ENCODE results near the gene ATAD3C.
"Not testable (repeated sequence)": the region's sequence is repeated elsewhere in the genome, so short reads cannot be mapped to it uniquely, and the experiment has no call there.

ATAD3C gene

GRCh38 chr1:1432951-1433803 is 16.3 kb upstream of the ATAD3C start:
- no peak for FAIRE-seq

- FAIRE-seq: no peak
These were observed 15.7 kb upstream of the ATAD3C start for GRCh38 chr1:1433804-1434130.

GRCh38 chr1:1434131-1434823 is 15.2 kb upstream of the ATAD3C start:
- FAIRE-seq: no peak

DNA sequence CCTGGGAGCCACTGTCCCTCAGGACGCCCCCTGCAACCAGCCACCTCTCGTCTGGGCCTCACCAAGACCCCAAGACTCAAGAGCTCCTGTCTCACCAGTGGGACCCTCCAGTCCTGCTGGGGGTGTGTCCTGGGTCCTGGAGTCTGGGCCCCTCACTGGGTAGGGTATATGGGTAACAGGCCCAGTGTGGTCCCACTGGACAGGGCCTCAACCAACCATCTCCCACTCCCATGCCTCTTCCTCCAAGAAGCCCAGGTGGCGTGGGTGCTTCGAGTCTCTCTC is 14.7 kb upstream of the ATAD3C start:
- no peak for FAIRE-seq

- no peak for FAIRE-seq
These were observed 14.2 kb upstream of the ATAD3C start, which contains the start of gene VWA1 for GRCh38 chr1:1435106-1435903. VWA1 (plus strand) TSS chr1:1435690; CDS start chr1:1435749, 59 bp downstream.

GRCh38 chr1:1435911-1436629 is 13.4 kb upstream of the ATAD3C start:
- FAIRE-seq: no peak

- FAIRE-seq: no peak
These were observed 12.9 kb upstream of the ATAD3C start for GRCh38 chr1:1436630-1437032.

DNA sequence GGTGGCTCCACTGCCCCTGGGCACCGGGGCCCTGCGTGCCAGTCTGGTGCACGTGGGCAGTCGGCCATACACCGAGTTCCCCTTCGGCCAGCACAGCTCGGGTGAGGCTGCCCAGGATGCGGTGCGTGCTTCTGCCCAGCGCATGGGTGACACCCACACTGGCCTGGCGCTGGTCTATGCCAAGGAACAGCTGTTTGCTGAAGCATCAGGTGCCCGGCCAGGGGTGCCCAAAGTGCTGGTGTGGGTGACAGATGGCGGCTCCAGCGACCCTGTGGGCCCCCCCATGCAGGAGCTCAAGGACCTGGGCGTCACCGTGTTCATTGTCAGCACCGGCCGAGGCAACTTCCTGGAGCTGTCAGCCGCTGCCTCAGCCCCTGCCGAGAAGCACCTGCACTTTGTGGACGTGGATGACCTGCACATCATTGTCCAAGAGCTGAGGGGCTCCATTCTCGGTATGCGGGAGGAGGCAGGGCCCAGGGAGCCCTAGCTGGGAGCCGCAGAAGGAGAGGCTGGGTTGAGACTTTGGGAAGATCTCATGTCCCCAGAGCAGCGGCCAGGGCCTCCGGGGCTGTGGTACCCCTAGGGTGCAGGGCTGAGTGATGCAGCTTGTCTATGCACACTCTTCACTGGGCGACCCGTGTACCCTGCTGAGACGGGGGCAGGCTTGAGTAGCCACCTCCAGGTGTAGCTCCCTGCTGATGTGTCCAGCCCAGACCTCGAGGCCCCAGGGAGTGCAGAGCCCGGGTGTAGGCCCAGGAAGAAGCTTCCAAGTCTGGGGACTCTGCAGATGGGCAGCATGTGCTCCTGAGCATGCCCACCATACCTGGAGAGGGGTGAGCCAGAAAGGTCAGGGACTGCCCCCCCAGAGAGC is 12.2 kb upstream of the ATAD3C start:
- no peak for FAIRE-seq

DNA sequence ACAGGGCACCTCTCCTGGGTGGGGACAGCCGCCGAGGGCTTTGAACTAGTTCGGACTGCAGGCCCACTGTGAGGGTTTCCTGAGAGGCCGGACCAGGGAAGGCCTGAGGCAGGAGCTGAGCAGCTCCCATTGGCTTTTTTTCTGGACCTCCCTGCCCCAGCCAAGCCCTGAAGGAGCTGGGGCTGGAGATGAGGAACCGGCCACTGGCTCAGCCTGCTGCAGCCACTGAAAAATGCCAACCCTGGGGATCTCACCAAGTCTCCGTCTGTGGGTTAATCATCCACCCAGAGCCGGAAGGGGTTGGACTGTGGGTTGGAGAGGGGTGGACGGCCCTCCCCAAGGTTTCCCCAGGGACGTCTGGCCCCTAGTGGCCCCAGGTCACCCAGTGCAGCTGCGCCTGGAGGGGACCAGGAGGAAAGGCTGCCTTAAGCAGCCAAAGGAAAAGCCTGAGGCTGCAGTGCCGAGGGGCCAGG is 11.5 kb upstream of the ATAD3C start:
- FAIRE-seq: no peak

- no peak for FAIRE-seq
These were observed 10.7 kb upstream of the ATAD3C start for GRCh38 chr1:1438531-1439381.

DNA sequence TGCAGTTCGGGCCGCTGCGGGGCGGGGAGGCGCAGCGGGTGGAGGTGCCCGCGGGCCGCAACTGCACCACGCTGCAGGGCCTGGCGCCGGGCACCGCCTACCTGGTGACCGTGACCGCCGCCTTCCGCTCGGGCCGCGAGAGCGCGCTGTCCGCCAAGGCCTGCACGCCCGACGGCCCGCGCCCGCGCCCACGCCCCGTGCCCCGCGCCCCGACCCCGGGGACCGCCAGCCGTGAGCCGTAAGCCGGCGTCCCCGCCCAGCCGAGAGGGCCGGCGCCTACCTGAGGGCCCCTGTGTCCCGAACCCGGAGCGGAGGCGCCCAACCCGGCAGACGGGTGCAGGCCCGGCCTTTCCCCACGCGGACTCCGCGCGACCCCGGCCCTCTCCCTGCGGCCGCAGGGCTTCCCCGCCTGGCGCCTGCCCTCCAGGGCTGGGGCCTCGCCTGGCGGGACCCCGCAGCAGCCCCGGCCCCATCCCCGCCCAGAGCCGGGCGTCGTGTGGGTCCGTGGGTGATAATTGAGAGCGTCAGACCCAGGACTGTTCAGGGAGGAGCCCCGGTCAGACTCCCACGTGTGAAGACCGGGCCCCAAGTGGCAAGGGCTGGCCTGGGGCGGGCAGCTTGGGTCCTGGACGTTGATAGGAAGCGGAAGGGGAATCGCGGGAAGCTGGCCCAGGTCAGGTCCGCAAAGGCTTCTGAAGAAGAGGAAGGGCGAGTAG is 9.8 kb upstream of the ATAD3C start:
- no peak for FAIRE-seq

DNA sequence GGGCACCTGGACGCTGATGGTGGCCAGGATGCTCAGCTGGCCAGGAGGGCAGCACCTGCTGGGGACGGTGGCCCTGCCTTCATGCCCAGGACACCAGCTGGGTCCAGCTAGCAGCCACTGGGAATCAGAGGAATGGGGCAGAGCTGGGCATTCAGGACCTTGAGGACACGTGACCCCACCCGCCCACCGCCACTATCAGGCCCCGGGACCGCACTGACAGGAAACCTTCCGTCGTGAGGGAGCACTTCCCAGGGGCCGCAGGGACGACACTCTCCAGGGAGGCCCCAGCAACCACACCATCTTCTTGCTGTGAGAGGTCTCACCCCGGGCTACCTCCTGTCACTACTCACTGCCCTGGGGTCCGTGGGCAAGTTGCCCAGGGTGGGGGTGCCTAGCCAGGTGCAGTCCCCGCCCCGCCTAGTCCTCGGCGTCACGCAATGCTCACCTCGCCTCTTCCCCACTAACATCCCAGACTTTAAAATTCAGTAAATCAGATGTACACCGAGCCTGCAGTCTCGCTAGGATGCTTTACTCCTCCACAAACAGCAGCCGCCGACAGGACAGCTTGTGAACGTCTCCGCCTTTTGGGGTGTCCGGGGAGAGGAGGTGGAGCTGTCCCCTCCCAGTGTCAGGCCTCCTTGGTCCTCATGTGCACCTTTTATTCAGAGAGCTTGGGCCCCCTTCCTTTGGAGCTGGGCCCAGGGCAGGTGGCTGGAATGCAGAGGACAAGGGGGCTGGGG is 9.1 kb upstream of the ATAD3C start:
- no peak for FAIRE-seq

DNA sequence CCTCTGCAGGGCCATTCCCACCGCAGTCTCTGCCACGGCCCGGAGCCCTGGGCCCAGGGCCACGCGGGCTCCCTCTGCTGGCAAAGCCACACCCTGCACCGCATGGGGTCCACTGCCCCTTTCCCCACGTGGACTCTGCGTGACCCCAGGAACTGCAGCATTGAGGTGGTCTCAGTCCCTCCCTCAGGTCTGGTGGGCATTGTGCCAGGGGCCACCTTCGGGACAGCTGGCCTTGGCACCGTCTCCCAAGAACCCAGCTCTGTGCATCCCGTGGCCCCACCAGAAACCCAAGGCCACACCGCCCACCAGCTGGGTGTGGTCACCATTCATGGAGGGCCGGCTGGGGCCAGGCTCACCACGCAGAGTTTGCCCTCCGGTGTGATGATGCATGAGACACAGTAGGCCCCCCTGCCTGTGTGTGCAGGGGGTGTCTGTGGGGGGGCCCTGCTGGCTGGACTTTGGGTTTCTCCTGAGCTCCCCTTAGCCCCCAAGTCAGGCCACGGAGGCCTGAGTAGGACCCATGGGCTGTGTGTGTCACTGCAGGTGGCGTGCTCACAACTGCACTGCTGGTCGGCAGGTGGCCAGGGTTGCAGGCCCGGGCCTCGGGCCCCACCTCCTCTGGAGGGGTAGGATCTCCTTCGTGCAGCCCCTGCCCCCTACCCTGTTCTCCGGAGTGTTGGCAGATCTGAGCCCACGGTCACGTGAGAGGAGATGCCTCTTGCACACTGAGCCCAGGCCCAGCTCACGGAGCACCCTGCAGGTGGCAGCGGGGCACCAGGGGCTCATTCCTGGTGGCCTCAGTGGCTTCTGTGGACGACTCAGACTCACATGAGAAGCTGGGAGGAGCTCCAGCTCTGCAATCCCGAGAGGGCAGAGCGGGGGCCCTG is 8.2 kb upstream of the ATAD3C start:
- no peak for FAIRE-seq

DNA sequence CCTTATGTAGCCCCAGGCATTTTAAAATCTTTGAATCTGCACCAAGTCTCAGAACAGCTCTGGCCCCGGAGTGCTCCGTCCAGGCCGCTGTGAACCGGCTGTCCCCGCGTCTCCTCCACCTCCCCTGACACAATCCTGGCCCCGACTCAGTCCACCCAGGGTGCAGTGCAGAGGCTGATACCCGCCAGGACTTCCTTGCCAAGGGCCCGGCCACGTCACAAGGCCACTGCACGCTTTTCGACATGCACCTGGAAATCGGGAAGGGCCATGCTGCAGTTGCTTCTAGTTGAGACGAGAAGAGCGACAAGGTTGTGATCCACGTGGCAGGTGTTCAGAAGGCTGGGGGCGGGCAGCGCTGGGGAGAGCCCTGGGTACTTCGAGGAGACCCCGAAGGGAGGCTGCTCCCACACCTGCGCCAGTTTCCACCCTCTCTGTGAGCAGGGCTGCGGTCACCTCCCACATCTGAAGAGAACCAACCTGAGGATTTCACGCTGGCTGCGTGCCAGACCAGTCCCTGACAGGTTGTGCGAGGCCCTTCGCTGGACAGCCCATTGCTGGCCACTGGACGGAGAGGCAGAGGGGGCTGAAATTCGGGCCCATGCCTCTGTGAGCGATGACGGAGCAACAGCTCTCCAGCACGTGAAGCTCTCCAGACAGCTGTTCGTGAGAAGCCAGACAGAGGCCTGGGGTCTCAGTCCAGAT is 7.3 kb upstream of the ATAD3C start:
- no peak for FAIRE-seq

- FAIRE-seq: not testable (repeated sequence)
These were observed 2.9 kb upstream of the ATAD3C start for GRCh38 chr1:1446631-1447030.

- FAIRE-seq: not testable (repeated sequence)
These were observed 1.1 kb downstream of the ATAD3C start for GRCh38 chr1:1450616-1451015.

GRCh38 chr1:1451696-1452364 is 2.3 kb downstream of the ATAD3C start:
- no peak for FAIRE-seq
